Vagina (tissue), 2 donors: Measurements from ENCODE around the gene CPAMD8. TPM values are rescaled to one million over a fixed set of nuclear protein-coding genes. Genes with fewer than 3 reads are reported as not detected.

Source experiments
- DNase-seq, 2 donors: peaks; one replicate each; pipeline ENCODE4 v3.0.0-alpha.2; 2017; ENCODE audit errors: extremely low spot score in 2 of 2
- H3K27ac ChIP-seq: fragments of 200-600 bp; sonication (generic); one replicate; pipeline ENCODE4 v1.5.1; 2019
- H3K27me3 ChIP-seq: fragments of 200-600 bp; sonication (generic); one replicate; pipeline ENCODE4 v1.5.1; 2019
- H3K36me3 ChIP-seq, 2 donors: fragments of 200-600 bp; sonication (generic); one replicate each; pipeline ENCODE4 v1.5.1; 2017 to 2019
- H3K4me1 ChIP-seq: fragments of 200-600 bp; sonication (generic); one replicate; pipeline ENCODE4 v1.5.1; 2019
- H3K4me3 ChIP-seq, 2 donors: fragments of 200-600 bp; sonication (generic); 1 replicate in 1 of 2; 2 replicates in 1 of 2; pipeline ENCODE4 v1.5.1; 2016 to 2019
- H3K9me3 ChIP-seq: fragments of 200-600 bp; sonication (generic); one replicate; pipeline ENCODE4 v1.5.1; 2019
- POLR2A ChIP-seq, 2 donors: fragments of 450-650 bp; IDR thresholded peaks; one replicate each; pipeline ENCODE4 v1.6.1; 2017; ENCODE audit warnings: antibody characterized with exemption in 2 of 2, mild to moderate bottlenecking in 2 of 2, moderate library complexity in 2 of 2
- POLR2AphosphoS5 ChIP-seq, 2 donors: sonication (generic); formaldehyde crosslinking; IDR thresholded peaks; one replicate each; pipeline ENCODE4 v1.9.0; 2017; ENCODE audit warnings: antibody characterized with exemption in 2 of 2, mild to moderate bottlenecking in 2 of 2, low read depth in 1 of 2; ENCODE audit not compliant: insufficient read depth in 1 of 2
- intact Hi-C: fragments of 100-400 bp; cut with DNase I; formaldehyde crosslinking; loops from one replicate; pipeline ENCODE4 v1.15.1; 2023
- total RNA-seq: library from RNA; depleted of rRNA; stranded (reverse); fragments of >200 nt; gene quantifications from one replicate; pipeline ENCODE4 v1.2.3, GENCODE V29; 2016
- TF ChIP-seq, protein P1 (sequence below), 3 experiments: fragments of 450-650 bp in 2 of 3; fragments of 200-600 bp in 1 of 3; sonication (generic) in 1 of 3; IDR thresholded peaks; one replicate each; pipeline ENCODE4 v1.5.1; 2017 to 2019; ENCODE audit warnings: antibody characterized with exemption in 3 of 3, mild to moderate bottlenecking in 2 of 3, moderate library complexity in 2 of 3

CPAMD8 gene
- total RNA-seq, 1 donor from 2014 or later = 16.0 TPM

GRCh38 chr19:17043744-17044143, 17.1 kb upstream of the CPAMD8 start:
- Histone ChIP-seq H3K4me3 (no peak overlapping the region), H3K36me3 (no peaks in the 10 kb centered on the region)
- intact Hi-C loops = no loop called here

GRCh38 chr19:17041976-17042375, 15.4 kb upstream of the CPAMD8 start:
- Histone ChIP-seq H3K4me1 (no peaks in the 10 kb centered on the region), H3K27me3 (no peaks in the 10 kb centered on the region), H3K36me3 (no peaks in the 10 kb centered on the region), H3K4me3 (no peak overlapping the region), H3K27ac (no peak overlapping the region), H3K9me3 (no peaks in the 10 kb centered on the region)
- no peak for DNase-seq
- intact Hi-C loops = no loop called here
- no peak for TF ChIP-seq POLR2AphosphoS5 (IDR thresholded peaks at IDR 0.05; ENCODE audit: insufficient read depth in 1 of 2, low read depth in 1 of 2)
- TF ChIP-seq, protein P1, sequence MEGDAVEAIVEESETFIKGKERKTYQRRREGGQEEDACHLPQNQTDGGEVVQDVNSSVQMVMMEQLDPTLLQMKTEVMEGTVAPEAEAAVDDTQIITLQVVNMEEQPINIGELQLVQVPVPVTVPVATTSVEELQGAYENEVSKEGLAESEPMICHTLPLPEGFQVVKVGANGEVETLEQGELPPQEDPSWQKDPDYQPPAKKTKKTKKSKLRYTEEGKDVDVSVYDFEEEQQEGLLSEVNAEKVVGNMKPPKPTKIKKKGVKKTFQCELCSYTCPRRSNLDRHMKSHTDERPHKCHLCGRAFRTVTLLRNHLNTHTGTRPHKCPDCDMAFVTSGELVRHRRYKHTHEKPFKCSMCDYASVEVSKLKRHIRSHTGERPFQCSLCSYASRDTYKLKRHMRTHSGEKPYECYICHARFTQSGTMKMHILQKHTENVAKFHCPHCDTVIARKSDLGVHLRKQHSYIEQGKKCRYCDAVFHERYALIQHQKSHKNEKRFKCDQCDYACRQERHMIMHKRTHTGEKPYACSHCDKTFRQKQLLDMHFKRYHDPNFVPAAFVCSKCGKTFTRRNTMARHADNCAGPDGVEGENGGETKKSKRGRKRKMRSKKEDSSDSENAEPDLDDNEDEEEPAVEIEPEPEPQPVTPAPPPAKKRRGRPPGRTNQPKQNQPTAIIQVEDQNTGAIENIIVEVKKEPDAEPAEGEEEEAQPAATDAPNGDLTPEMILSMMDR (IDR thresholded peaks at IDR 0.05) = no peak
- TF ChIP-seq POLR2A (IDR thresholded peaks at IDR 0.05) = no peak

More at GRCh38 chr19:17043744-17044143, 17.1 kb upstream of the CPAMD8 start:
- Histone ChIP-seq H3K27ac (no peak overlapping the region), H3K27me3 (no peaks in the 10 kb centered on the region), H3K4me1 (no peaks in the 10 kb centered on the region), H3K9me3 (no peaks in the 10 kb centered on the region)
- no peak for DNase-seq
- TF ChIP-seq POLR2AphosphoS5 (IDR thresholded peaks at IDR 0.05; ENCODE audit: insufficient read depth in 1 of 2, low read depth in 1 of 2) (no peak), POLR2A (IDR thresholded peaks at IDR 0.05) (no peak)
- TF ChIP-seq, protein P1 (IDR thresholded peaks at IDR 0.05) = no peak

DNA sequence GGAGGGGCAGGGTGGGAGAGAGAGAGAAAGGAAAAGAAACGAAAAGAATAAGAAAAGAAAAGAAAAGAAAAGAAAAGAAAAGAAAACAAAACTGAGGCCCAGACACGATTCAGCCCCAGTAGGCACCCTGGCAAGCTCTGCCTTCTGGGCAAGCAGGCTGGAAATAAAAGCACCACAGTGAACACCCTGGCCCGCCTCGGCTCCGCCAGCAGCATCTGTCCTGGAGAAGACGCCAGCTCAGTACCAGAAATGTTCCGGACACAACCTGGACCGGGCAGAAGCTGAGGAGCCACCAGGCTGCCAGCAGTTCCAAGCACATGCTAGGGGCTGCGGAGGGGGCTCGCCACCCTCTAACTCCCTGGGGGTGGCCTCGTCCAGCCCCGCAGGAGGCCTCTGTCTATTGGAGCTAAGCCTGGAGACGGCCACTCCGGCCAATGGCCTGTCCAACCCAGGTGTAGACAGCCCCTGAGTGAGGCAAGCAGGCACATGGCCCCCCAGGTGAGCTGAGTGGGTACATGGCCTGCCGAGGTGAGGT, 11.4 kb upstream of the CPAMD8 start:
- Histone ChIP-seq H3K27me3 (no peaks in the 10 kb centered on the region), H3K4me3 (no peak overlapping the region), H3K4me1 (no peaks in the 10 kb centered on the region), H3K9me3 (no peaks in the 10 kb centered on the region), H3K36me3 (no peaks in the 10 kb centered on the region), H3K27ac (no peak overlapping the region)
- intact Hi-C loops = no loop called here
- DNase-seq = no peak
- TF ChIP-seq, protein P1 (IDR thresholded peaks at IDR 0.05) = no peak
- TF ChIP-seq POLR2A (IDR thresholded peaks at IDR 0.05) = no peak
- no peak for TF ChIP-seq POLR2AphosphoS5 (IDR thresholded peaks at IDR 0.05; ENCODE audit: insufficient read depth in 1 of 2, low read depth in 1 of 2)

DNA sequence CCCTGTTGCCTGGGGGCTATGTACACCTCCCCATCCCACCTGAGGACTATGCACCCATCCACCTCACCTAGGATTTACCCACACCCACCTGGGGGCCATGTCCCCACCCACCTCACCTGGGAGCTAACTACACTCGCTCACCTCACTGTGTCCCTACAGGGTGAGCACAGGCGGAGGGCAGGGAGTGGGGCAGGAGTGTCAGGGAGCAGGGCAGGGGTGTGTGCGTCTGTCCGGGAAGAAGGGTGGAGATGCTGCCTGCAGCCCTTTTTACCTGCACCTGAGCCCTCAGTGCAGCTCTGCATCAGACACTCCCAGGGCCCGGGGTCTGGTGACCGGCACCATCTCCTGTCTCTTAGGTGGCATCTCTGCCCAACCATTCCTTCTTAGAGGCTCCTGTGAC, 10.6 kb upstream of the CPAMD8 start:
- Histone ChIP-seq H3K36me3 (no peaks in the 10 kb centered on the region), H3K27me3 (no peaks in the 10 kb centered on the region), H3K4me3 (no peak overlapping the region), H3K9me3 (no peaks in the 10 kb centered on the region), H3K4me1 (no peaks in the 10 kb centered on the region), H3K27ac (no peak overlapping the region)
- DNase-seq = no peak
- intact Hi-C loops = no loop called here
- TF ChIP-seq POLR2A (IDR thresholded peaks at IDR 0.05) (no peak), POLR2AphosphoS5 (IDR thresholded peaks at IDR 0.05; ENCODE audit: insufficient read depth in 1 of 2, low read depth in 1 of 2) (no peak)
- TF ChIP-seq, protein P1 (IDR thresholded peaks at IDR 0.05) = no peak

DNA sequence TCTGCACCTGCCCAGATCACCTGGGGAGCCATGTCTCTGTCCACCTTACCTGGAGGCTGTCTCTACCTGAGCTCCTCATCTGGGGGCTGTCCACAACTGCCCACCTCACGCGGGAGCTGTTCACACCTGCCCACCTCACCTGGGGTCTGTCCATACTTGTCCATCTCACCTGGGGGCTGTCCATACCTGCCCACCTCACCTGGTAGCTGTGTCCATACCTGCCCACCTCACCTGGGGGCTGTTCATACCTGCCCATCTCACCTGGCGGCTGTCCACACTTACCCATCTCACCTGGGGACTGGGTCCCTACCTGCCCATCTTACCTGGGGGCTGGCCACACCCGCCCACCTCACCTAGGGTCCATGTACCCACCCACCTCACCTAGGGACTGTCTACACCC, 10.0 kb upstream of the CPAMD8 start:
- H3K27me3 ChIP-seq = no peaks in the 10 kb centered on the region
- TF ChIP-seq POLR2AphosphoS5 (IDR thresholded peaks at IDR 0.05; ENCODE audit: insufficient read depth in 1 of 2, low read depth in 1 of 2) (no peak), POLR2A (IDR thresholded peaks at IDR 0.05) (no peak)
- TF ChIP-seq, protein P1 (IDR thresholded peaks at IDR 0.05) = no peak
- no peak for DNase-seq
- H3K9me3 ChIP-seq = no peaks in the 10 kb centered on the region
- no peak overlapping the region for H3K27ac ChIP-seq
- intact Hi-C loops = no loop called here
- no peak overlapping the region for H3K4me3 ChIP-seq
- no peaks in the 10 kb centered on the region for H3K36me3 ChIP-seq
- no peaks in the 10 kb centered on the region for H3K4me1 ChIP-seq
